ENCODE data around the gene ARMC3.
A peak's percentile ranks its signal among the peaks of the same experiment; 100 is the strongest.
"Not testable (repeated sequence)": the region's sequence is repeated elsewhere in the genome, so short reads cannot be mapped to it uniquely, and the experiment has no call there.

Gene ARMC3, protein sequence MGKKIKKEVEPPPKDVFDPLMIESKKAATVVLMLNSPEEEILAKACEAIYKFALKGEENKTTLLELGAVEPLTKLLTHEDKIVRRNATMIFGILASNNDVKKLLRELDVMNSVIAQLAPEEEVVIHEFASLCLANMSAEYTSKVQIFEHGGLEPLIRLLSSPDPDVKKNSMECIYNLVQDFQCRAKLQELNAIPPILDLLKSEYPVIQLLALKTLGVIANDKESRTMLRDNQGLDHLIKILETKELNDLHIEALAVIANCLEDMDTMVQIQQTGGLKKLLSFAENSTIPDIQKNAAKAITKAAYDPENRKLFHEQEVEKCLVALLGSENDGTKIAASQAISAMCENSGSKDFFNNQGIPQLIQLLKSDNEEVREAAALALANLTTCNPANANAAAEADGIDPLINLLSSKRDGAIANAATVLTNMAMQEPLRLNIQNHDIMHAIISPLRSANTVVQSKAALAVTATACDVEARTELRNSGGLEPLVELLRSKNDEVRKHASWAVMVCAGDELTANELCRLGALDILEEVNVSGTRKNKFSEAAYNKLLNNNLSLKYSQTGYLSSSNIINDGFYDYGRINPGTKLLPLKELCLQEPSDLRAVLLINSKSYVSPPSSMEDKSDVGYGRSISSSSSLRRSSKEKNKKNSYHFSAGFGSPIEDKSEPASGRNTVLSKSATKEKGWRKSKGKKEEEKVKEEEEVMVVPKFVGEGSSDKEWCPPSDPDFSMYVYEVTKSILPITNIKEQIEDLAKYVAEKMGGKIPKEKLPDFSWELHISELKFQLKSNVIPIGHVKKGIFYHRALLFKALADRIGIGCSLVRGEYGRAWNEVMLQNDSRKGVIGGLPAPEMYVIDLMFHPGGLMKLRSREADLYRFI

DNA sequence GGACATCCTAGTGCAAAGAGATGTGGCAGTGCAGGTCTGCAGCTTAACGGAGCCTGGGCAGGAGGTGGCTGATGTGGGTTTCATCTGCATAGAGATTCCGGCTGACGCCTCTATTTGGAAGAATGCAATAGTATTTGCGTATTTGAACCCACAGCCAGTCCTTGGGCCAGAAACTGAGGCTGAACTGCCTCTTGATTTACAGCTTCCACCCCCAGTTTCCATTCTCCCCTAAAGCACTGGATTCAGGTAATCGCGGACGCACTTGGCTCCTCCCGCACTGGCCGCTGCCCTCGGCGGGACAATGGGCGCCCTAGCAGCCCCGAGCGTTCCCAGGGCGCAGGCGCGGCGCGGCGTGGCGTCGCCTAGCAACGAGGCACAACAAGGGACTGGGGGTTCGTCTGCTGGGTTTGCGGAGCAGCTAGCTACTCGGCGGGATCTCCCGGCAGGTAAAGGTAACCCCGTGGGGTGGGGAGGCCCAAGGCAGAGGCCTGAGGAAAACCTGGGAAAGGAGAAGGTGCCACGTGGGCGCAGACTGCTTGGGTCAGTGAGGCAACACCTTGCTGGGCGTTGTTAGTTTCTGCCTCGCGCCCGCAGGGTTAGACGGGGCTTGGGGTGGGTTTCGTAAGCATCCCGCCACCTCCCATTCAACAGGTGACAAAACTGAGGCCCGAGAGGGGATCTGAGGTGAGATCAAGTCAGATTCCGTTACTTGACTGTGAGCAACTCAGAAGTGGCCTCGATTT is at the start of gene ARMC3:
Gene ARMC3, plus strand, starts transcription at position 393 of the 743 bp plus-strand sequence. CDS start 3,944 bp downstream, outside the sequence.
- DNase-seq = peak; percentile 77

DNA sequence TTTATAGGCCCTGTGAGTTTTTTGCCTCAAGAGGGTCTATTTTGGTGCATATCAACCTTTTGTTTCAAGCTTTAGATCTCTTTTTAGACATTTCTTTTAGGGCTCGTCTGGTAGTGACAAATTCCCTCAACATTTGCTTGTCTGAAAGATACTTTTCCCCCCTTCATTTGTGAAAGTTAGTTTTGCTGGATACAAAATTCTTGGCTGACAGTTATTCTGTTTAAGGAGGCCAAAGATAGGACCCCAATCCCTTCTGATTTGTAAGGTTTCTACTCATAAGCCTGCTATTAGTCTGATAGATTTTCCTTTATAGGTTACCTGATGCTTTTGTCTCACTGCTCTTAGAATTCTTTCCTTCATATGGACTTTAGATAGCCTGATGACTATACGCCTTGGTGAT is 36.1 kb upstream of the ARMC3 start:
- DNase-seq = no peak

DNA sequence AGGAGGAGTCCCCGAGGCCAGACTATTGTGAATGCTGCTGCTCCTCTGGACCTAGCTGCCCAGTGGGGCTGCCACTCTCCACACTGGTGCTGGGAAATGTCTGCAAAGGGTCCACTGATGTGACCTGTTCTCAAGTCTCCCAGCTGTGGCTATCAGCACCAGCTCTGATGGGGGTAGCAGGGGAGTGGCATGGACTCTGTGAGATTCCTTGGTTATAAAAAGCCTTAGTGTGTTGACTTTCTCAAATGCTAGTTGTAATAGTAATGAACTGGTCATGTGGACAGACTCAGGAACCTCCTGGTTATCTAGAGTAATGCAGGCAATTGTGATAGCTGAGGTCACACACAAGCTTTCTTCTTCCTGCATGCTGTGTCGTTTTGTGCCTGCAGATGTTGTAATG is 34.1 kb upstream of the ARMC3 start:
- no peak for DNase-seq

DNA sequence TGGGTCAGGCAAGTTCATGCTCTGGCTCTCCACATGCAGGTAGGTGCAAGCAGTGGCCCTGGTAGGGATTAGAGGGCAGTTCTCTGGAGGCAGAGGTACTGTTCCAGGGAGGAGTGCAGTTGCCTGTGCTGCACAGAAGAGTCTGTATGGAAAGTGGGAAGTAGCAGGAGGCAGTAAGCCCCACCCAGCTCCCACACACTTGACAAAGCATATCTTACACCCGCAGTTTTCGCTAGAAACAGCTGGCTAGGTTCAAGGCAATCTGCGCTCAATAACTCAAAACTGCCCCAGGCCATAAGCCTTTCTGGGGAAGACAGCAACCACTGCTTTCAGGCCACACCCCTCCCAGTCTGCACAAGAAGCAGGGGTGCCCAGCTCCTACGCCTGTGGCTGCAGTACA is 33.1 kb upstream of the ARMC3 start:
- no peak for DNase-seq

DNA sequence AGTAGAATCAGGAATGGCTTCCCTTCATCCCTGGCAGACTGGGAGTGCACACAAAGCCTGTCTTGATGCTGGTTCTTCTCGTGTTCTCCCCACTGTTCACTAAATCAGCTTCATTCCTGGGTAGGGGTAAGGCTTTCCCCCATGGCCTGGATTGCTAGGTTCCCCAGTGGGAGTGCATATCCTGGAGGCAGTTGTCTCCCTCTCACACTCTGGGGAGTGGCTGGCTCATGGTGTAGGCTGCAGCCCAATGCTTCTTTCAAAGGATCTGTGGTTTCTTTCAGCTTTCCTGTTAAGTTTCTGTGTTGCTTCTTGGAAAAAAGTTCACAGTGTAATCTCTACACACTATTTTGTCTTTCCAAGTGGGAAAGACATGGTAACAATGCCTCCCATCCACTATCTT is 32.6 kb upstream of the ARMC3 start:
- no peak for DNase-seq

DNA sequence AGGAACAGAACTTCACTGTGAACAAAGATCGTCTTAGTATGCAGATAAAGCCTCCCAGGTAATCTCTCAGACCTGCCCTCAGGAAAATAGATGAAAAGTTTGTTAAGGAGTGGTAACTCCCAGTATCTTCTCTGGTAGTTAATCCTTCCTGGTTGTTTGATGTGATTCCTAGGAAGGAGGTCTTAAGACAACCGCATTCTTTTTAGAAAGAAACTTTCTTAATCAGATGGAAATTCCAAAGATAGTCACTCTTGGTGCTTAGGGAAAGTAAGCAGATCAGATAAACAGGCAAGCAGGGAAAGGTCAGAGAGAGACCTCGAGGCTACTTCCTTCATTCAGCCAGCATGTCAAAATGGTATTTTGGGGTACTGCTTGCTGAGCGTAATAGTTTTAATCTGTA is 30.5 kb upstream of the ARMC3 start:
- DNase-seq = no peak

DNA sequence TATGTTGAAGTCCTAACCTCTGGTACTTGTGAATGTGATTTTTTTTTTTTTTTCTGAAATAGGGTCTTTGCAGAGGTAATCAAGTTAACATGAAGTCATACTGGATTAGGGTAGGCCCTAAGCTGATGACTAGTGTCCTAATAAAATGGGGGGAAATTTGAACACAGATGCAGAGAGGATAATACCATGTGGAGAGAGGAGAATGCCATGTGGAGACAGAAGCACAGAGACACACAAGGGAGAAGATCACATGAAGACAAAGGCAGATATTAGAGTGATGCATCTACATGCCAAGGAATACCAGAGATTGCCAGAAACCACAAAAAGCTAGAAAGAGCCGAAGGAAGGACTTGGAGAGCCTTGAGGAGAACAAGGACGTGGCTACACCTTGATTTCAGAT is 28.5 kb upstream of the ARMC3 start:
- no peak for DNase-seq

DNA sequence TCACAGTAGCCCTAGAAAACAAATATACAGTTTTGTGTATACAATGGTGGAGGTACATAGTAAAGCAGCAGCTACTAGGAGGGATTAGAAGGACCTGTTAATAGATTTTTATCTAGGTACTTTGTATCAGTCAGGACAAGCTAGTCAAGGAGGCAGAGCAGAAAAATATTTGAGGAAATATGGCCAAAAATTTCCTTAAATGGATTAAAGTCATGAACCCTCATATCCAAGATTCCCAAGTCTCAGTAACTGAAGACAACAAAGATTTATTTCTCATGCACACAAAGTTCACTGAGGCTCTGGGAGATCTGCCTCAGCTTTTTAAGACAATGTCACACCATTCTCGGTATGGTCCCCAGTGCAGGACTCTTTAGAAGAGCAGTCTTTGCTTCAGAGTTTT is 28.1 kb upstream of the ARMC3 start:
- no peak for DNase-seq

DNA sequence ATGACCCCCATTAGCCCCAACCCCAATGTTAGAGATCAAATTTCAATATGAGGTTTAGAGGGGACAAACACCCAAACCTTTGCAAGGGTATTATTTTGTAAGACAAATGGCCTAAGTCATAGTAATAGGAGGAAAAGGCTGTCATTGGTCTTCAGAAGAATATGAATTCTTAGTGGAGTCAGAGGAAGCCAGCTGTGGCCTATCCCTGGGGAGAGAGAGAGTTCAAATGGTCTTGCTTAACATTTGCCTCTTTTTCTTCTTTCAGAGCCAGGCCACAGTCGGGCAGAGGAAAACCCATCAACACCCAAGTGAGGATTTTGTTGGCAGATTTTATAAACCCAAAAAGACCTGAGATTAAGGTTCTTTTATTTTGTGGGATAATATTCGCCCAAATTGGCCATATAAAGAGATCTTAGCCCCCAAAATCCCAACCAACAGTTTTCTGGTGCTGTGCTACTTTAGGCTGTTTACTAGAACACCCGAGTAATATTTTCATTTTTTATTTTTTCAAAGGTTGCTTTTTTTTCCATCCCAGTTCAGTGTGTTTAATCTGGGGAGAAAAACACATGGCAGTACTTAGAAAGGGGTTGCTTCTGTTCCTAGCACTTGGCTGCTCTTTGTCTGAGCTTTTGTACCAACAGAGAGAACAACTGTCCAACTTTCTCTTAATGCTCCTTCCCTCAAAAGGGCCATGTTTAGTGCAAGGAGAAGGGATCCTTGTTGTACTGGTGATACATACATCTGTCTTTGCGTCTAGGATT is 26.8 kb upstream of the ARMC3 start:
- no peak for DNase-seq

DNA sequence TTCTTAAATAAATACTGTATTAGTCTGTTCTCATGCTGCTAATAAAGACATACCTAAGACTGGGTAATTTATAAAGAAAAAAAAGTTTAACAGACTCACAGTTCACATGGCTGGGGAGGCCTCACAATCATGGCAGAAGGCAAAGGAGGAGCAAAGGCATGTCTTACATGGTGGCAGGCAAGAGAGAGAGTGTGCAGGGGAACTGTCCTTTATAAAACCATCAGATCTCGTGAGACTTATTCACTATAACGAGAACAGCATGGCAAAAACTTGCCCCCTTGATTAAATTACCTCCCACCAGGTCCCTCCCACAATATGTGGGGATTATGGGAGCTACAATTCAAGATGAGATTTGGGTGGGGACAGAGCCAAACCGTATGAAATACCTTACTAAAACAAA is 25.7 kb upstream of the ARMC3 start:
- not testable (repeated sequence) for DNase-seq

DNA sequence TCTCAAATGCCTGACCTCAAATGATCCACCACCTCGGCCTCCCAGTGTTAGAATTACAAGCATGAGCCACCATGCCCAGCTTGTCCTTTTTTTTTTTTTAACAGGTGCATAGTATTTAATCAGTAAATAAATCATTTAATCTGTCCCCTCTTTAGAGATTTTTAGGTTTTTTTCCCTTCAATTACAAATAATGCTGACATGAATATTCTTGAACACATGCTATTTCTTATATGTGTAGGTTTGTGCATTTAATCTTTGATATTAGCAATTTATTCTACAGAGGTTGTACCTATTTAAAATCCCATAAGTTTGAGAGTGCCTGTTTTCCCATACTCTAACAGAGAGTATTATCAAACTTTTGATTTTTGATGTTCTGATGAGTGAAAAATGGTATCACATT is 24.2 kb upstream of the ARMC3 start:
- no peak for DNase-seq

DNA sequence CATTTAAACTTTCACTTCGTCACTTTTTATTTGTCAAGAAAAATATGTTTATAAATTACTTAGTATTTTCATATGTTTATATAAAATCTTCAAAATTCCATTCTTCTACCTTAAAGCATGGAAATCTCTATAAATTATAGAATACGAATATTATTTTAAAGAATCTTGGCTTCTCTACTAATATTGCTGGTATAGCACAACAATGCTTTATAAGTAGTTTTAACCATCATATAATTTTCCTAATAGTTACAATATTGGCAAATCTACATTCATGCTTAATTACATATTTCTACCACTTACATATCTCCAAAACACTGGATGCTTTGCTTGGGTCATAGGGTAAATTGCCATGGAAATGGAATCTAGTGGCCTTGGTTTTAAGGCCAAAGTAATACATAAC is 21.1 kb upstream of the ARMC3 start:
- DNase-seq = no peak

DNA sequence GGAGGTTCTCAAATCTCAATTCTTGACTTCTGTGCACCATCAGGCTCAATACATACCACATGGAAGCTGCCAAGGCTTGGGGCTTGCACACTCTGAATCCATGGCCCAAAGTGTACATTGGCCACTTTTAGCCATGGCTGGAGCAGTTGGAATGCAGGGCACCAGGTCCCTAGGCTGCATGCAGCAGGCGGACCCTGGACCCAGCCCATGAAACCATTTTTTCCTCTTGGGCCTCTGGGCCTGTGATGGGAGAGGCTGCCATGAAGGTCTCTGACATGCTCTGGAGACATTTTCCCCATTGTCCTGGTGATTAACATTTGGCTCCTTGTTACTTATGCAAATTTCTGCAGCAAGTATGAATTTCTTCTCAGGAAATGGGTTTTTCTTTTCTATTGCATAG is 19.0 kb upstream of the ARMC3 start:
- no peak for DNase-seq

DNA sequence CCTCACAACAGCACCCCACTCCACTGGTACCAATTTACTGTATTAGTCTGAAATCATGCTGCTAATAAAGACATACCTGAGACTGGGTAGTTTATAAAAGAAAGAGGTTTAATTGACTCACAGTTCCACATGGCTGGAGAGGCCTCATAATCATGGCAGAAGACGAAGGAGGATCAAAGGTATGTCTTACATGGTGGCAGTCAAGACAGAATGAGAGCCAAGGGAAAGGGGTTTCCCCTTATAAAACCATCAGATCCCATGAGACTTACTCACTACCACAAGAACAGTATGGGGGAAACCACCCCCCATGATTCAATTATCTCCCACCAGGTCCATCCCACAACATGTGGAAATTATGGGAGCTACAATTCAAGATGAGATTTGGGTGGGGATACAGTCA is 18.2 kb upstream of the ARMC3 start:
- not testable (repeated sequence) for DNase-seq

DNA sequence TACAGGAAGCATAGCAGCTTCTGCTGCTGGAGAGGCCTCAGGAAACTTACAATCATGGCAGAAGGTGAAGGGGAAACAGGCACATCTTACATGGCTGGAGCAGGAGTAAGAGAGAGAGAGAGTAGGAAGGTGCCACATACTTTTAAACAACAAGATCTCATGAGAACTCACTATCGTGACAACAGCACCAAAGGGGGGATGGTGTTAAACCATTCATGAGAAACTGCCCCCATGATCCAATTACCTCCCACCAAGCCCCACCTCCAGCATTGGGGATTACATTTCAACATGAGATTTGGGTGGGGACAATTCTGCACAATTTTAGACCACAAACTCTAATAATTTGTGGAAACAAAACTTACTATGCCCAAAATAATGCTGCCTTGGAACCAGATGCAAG is 16.8 kb upstream of the ARMC3 start:
- DNase-seq = no peak

DNA sequence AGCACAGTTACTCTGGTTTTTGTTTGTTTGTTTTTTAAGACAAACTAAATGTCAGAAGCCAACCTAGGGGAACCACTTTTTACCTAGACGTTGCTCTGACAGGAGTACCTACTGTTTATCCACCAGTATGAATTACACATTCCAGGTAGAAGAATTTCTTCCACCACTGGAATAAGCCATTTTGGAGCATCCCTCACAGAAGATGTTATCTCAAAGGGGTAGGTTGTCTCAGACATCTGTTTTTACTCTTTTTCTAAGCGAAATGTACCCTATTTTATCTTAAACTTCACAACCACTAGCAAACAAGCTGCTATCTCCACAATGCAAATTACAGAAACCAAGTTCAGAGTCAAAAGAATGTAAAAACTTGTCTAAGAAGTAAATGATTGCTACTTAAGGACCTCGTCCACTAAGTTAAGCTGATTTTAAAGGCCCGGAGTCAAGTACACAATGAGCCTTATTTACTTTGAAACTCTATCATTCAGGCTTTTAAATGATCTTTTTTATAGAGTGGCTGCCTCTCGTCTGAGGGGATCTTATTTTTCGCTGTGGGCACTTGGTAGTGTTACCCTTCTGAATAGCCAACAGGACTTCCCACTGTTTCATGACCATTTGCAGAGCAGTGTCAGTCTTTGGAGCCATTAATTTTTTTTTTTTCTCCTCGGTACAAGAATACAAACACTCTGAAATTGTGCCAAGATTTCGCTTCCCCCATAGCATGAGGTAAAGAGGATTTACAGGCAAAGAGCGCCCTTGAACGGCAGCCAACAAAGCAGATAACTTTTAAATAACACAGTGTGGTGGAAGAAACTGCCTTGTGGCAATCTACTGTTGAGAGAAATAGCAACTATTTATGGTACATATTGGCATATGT is 15.7 kb upstream of the ARMC3 start:
- DNase-seq = no peak

DNA sequence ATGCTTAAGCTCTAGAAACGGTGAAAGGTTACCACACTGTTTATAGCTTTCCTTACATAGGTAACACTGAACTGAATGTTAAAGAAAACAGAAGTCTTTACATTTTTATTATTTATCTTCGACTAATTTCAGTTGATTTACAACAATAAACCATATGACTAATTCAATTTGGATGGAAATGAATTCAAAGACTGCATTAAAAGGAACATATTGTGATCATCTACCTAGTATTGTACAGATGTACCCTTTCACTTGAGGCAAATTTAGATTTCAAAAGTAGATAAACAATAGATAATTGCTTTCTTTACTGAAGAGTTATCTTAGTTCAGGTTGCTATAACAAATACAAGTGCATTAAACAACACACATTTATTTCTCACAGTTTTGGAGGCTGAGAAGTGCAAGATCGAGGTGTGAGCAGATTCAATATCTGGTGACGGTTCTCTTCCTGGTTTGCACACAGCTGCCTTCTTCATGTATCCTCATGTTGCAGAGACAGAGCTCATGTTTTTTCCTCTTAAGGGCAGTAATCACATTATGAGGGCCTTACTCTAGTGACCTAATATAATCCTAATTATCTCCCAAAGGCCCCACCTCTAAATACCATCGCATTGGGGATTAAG is 15.0 kb upstream of the ARMC3 start:
- DNase-seq = no peak

DNA sequence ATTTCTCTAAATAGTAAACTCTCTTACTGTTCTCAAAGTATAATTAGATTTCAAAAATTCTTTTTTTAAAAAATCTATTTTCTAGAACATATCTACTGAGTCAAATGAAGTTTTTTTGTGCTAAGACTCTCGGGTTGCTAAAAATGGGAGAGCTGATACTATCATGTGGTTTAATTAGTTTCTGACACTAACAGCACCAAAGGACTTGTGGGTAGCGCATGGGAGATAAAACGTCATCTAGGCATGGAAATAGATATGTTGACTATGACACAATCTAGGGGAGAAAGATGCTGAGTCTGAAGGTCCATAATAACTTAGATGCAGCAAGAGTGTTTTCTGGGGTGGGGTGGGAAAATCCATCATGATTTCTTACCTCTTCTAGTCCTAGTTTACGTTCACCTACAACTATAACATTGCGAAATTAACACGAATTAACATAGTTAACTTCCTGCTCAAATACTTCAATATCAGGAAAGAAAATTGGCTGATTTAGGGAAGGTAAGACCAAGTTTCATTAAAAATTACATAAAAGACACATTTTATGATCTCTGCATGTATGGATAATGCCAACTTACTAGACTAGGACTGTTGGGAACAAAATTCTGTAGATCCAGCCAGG is 14.3 kb upstream of the ARMC3 start:
- no peak for DNase-seq

DNA sequence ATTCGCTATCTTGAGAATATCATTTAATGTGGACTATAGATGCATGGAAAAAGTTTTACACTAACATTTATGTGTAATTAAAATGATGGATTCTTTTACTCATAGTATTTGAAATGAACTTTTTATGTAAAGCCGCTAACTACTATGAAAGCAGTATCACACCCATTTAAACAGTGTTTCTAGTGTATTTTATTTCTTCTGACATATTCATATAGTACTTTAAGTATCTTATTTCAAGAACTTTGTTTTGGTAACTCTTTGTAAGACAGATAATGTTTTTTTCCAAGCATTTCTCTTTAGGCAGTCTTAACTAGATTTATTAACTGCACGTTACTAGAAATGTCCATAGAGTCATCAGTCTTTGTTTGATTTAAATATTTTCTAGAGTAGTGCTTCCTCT is 12.5 kb upstream of the ARMC3 start:
- no peak for DNase-seq

DNA sequence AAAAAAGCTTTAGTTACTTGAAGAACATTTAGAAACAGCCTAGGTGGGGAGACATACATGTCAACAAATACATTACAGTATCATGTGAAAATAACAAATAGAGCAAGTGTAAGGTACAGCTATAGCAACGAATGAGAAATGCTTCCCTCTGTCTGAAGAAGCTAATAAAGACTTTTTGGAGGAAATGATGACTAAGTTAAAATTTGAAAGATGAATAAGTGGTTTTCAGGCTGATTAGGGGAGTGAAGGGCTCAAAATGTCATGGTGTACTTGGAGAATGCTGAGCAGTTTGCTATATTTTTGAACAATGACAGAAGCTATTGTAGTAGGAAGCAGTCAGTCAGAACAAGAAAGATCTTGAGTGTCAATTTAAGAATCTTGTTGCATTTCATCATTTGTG is 2.8 kb upstream of the ARMC3 start:
- DNase-seq = no peak

DNA sequence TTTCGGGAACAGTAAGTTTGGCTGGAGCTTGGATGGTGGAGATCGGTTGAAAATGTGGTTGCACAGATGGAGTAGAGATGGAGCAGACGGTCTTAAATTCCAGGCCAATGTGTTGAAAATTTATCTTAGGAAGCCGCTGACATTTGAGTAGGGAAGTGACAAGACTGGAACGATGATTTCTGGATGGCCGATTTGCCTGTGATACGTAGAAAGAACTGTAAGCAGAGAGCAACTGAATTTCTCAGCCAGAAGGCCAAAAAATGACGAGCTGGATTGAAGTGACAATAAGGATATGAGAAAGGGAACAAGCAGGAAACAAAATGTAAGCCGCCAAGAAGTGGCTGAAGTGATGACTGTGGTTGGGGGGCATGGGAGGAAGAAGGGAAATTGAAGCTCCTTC is 687 bp upstream of the ARMC3 start:
- DNase-seq = no peak
